H1 (cell line): ENCODE measurements around the gene MGAT4B. TPM values are rescaled to one million over a fixed set of nuclear protein-coding genes. Genes with fewer than 3 reads are reported as not detected.

ENCODE experiments used
- CHD7 ChIP-seq: fragments of 300-600 bp; sonication (generic); IDR thresholded peaks from 2 replicates; pipeline ENCODE4 v1.7.1; 2012; ENCODE audit warnings: low read length, moderate library complexity, mild to moderate bottlenecking, inconsistent platforms; ENCODE audit not compliant: insufficient replicate concordance
- GTF2F1 ChIP-seq: IDR thresholded peaks from 2 replicates; pipeline ENCODE4 v1.6.1; 2012; ENCODE audit warnings: low read depth, low read length, improper control_type of control experiment, borderline replicate concordance
- polyA plus RNA-seq, 7 experiments: library from polyadenylated mRNA; depleted of rRNA in 3 of 7; stranded (reverse) in 5 of 7; unstranded in 2 of 7; fragments of >200 nt in 5 of 7; fragments of 200-250 nt in 2 of 7; gene quantifications; 1 replicate in 5 of 7; 2 replicates in 1 of 7; 4 replicates in 1 of 7; pipeline versions ENCODE4 v1.2.1 to v1.2.3, GENCODE V29; 2011 to 2013; ENCODE audit warnings: missing spikeins in 2 of 7, mixed read lengths in 2 of 7
- total RNA-seq: library from RNA; stranded (reverse); fragmentation: NEBNext Ultra II Directional; extraction: Animal tissue kit (Norgen Biotek cat#: 25700); gene quantifications from 2 replicates; pipeline ENCODE4 v1.2.1, GENCODE V29; 2021

MGAT4B gene
- total and polyA plus RNA-seq, 2 of the 8 experiments (the other 6 are each of a cell fraction or from before 2014, with no cell fraction given): 116 to 128 TPM

GRCh38 chr5:179820483-179821297 lies 14.0 kb upstream of the MGAT4B start, which contains the start of gene SQSTM1 (continued):
- no peak for TF ChIP-seq CHD7
- TF ChIP-seq GTF2F1: no peak
